ENCODE data around the gene TUNAR.

Gene TUNAR

DNA sequence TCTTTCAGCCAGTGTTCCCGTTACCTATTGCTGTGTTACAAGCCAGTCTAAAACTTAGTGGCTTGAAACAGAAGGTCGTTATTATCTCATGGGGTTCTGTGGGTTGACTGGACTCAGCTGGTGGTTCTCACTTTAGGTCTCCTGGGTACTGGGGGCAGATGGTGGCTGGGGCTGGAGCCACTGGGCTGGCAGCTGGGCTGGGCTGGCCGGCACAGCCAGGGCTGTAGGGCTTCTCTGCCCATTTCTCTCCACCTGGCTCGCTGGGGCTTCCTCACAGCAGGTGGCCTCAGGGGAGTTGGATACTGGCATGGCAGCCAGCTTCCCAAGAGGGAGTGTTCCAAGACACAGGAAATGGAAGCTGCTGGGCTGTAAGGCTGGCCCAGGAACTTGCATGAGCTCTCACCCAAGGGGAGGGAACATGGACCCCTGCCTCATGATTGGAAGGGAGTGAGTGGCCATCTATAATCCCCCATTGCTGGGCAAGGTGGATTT, 27.0 kb downstream of the TUNAR start:
- Histone ChIP-seq H3K79me2 (ENCODE audit: insufficient read depth, low read length) (no peaks in the 10 kb centered on the region), H3K9me2 (ENCODE audit: low read depth, low read length) (no peaks in the 10 kb centered on the region), H3K27ac (ENCODE audit: low read depth, low read length, poor library complexity, severe bottlenecking) (no peak overlapping the region), H3K4me3 (ENCODE audit: low read depth, low read length, poor library complexity, severe bottlenecking) (no peak overlapping the region), H4K20me1 (ENCODE audit: insufficient read depth, low read length) (no peaks in the 10 kb centered on the region), H3K9ac (ENCODE audit: low read length) (no peak overlapping the region), H3K36me3 (ENCODE audit: insufficient read depth, low read length) (no peaks in the 10 kb centered on the region), H2AFZ (ENCODE audit: low read length) (no peak overlapping the region), H3F3A (ENCODE audit: insufficient read depth, low read length) (no peaks in the 10 kb centered on the region), H3K4me1 (ENCODE audit: insufficient read depth, low read length, severe bottlenecking) (no peaks in the 10 kb centered on the region), H3K27me3 (ENCODE audit: insufficient read depth, low read length) (no peaks in the 10 kb centered on the region), H3K4me2 (ENCODE audit: low read length) (no peak overlapping the region), H3K9me3 (ENCODE audit: low read length) (no peaks in the 10 kb centered on the region)
- TF ChIP-seq, protein P1, sequence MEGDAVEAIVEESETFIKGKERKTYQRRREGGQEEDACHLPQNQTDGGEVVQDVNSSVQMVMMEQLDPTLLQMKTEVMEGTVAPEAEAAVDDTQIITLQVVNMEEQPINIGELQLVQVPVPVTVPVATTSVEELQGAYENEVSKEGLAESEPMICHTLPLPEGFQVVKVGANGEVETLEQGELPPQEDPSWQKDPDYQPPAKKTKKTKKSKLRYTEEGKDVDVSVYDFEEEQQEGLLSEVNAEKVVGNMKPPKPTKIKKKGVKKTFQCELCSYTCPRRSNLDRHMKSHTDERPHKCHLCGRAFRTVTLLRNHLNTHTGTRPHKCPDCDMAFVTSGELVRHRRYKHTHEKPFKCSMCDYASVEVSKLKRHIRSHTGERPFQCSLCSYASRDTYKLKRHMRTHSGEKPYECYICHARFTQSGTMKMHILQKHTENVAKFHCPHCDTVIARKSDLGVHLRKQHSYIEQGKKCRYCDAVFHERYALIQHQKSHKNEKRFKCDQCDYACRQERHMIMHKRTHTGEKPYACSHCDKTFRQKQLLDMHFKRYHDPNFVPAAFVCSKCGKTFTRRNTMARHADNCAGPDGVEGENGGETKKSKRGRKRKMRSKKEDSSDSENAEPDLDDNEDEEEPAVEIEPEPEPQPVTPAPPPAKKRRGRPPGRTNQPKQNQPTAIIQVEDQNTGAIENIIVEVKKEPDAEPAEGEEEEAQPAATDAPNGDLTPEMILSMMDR (IDR thresholded peaks at IDR 0.05; ENCODE audit: low read length), result no peak
- TF ChIP-seq EZH2 (IDR thresholded peaks at IDR 0.05; ENCODE audit: borderline replicate concordance, low read length), result no peak

DNA sequence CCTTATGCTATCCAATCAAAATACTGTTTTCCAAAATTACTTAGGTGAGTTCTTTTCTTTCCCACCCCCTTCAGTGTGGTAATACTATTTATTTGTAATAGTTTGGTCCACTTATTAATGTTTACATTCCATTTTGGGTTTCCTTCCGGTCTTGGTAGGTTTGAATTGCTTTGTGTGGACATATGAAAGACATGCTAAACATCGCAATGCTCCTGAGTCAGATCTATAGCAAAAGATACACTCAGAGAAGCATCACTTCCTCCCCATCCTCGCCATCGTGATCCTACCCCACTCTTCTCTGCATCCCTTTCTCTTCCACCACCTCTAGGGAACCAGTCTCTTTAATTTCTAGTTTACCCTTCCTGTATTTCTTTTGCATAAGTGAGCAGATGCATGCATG, 30.0 kb downstream of the TUNAR start:
- Histone ChIP-seq H2AFZ (ENCODE audit: low read length) (no peak overlapping the region), H3K4me2 (ENCODE audit: low read length) (no peak overlapping the region), H3K4me1 (ENCODE audit: insufficient read depth, low read length, severe bottlenecking) (no peaks in the 10 kb centered on the region), H3K27ac (ENCODE audit: low read depth, low read length, poor library complexity, severe bottlenecking) (no peak overlapping the region), H3K27me3 (ENCODE audit: insufficient read depth, low read length) (no peaks in the 10 kb centered on the region), H3K9ac (ENCODE audit: low read length) (no peak overlapping the region), H3K4me3 (ENCODE audit: low read depth, low read length, poor library complexity, severe bottlenecking) (no peak overlapping the region), H3K79me2 (ENCODE audit: insufficient read depth, low read length) (no peaks in the 10 kb centered on the region), H3K9me2 (ENCODE audit: low read depth, low read length) (no peaks in the 10 kb centered on the region), H4K20me1 (ENCODE audit: insufficient read depth, low read length) (no peaks in the 10 kb centered on the region), H3F3A (ENCODE audit: insufficient read depth, low read length) (no peaks in the 10 kb centered on the region), H3K36me3 (ENCODE audit: insufficient read depth, low read length) (no peaks in the 10 kb centered on the region), H3K9me3 (ENCODE audit: low read length) (no peaks in the 10 kb centered on the region)
- TF ChIP-seq, protein P1 (IDR thresholded peaks at IDR 0.05; ENCODE audit: low read length), result no peak
- no peak for TF ChIP-seq EZH2 (IDR thresholded peaks at IDR 0.05; ENCODE audit: borderline replicate concordance, low read length)

DNA sequence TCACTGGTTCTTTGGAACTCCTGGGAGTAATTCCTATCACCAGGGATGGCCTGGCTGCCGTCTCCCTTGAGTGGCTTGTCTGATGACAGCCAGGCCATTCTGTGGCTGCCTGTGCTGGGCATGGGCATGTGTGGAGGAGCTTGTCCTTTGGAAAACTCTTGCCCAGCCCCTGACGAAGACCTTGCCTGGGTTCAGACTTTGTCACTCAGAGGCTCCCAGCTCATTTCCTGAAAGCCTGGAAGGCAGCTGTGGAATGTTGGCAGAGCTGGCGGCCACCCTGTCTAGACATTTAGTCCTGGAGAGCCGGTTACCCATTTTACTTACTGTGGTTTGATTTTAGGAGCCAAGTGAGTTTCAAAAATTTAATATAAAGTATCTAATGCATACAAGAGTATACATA, 34.0 kb downstream of the TUNAR start:
- no peaks in the 10 kb centered on the region for H4K20me1 ChIP-seq (ENCODE audit: insufficient read depth, low read length)
- H3K4me1 ChIP-seq (ENCODE audit: insufficient read depth, low read length, severe bottlenecking), result no peaks in the 10 kb centered on the region
- no peak overlapping the region for H3K27ac ChIP-seq (ENCODE audit: low read depth, low read length, poor library complexity, severe bottlenecking)
- H2AFZ ChIP-seq (ENCODE audit: low read length), result no peak overlapping the region
- no peaks in the 10 kb centered on the region for H3K79me2 ChIP-seq (ENCODE audit: insufficient read depth, low read length)
- no peaks in the 10 kb centered on the region for H3K9me2 ChIP-seq (ENCODE audit: low read depth, low read length)
- no peaks in the 10 kb centered on the region for H3K36me3 ChIP-seq (ENCODE audit: insufficient read depth, low read length)
- H3F3A ChIP-seq (ENCODE audit: insufficient read depth, low read length), result no peaks in the 10 kb centered on the region
- no peaks in the 10 kb centered on the region for H3K27me3 ChIP-seq (ENCODE audit: insufficient read depth, low read length)
- no peak overlapping the region for H3K9ac ChIP-seq (ENCODE audit: low read length)
- H3K9me3 ChIP-seq (ENCODE audit: low read length), result no peaks in the 10 kb centered on the region
- H3K4me2 ChIP-seq (ENCODE audit: low read length), result no peak overlapping the region
- H3K4me3 ChIP-seq (ENCODE audit: low read depth, low read length, poor library complexity, severe bottlenecking), result no peak overlapping the region
- no peak for TF ChIP-seq EZH2 (IDR thresholded peaks at IDR 0.05; ENCODE audit: borderline replicate concordance, low read length)
- TF ChIP-seq, protein P1 (IDR thresholded peaks at IDR 0.05; ENCODE audit: low read length), result no peak

Measured in OCI-LY1 (cell line).